HG02981 (cell line): ENCODE results near the gene SPEM1.

ENCODE experiments used
- ATAC-seq: cut with Tn5 transposase; IDR thresholded peaks from one replicate; pipeline ENCODE4 v1.9.1; 2021; ENCODE audit warnings: mild to moderate bottlenecking, moderate library complexity; ENCODE audit not compliant: unreplicated experiment

SPEM1 gene

DNA sequence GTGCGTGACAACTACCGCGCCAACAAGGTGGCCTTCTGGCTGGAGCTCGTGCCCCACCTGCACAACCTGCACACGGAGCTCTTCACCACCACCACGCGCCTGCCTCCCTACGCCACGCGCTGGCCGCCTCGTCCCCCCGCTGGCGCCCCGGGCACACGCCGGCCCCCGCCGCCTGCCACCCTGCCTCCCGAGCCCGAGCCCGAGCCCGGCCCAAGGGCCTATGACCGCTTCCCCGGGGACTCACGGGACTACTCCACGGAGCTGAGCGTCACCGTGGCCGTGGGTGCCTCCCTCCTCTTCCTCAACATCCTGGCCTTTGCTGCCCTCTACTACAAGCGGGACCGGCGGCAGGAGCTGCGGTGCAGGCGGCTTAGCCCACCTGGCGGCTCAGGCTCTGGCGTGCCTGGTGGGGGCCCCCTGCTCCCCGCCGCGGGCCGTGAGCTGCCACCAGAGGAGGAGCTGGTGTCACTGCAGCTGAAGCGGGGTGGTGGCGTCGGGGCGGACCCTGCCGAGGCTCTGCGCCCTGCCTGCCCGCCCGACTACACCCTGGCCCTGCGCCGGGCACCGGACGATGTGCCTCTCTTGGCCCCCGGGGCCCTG lies 3.0 kb upstream of the SPEM1 start:
- no peak for ATAC-seq

DNA sequence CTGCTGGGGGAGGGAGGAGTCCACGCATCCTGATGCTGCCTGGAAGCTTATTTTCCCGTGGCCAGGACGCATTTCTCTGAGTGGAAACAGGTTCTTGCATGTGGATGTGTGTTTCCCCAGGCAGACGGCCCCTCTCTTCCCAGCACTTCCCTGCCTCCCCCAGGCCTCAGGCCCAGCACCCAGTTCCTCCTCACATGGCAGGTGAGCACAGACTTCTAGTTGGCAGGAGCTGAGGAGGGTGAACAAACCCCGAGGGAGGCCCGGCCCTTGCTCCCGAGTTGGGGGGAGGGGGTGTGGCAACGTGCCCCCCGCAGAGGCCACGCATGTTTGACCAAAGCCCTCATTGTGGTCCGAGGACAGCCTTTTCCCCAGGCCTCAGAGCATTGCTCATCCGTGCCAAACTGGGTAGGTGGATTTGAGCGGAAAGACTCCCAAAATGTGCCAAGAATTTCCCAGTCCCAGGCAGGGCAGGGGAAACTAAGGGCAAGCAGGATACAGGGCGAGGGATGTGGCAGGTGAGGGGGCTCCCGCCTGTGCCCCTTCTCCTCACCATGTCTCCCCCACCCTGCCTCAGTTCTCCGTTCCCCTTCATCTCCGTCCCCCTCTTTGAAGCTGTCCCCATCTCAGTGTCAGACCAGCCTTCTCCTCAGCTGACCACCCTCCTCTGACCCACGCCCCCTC lies 1.5 kb upstream of the SPEM1 start:
- ATAC-seq = no peak

DNA sequence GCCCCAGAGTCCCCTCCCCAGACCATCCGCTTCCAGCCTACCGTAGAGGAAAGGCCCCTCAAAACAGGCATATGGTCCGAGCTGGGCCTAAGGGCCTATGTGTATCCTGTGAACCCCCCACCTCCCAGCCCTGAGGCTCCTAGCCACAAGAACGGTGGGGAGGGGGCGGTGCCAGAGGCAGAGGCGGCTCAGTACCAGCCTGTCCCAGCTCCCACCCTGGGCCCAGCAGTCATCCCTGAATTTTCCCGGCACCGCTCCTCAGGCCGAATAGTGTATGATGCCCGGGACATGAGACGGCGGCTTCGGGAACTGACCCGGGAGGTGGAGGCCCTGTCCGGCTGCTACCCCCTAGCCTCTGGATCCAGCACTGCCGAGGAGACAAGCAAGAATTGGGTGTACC lies 1.1 kb downstream of the SPEM1 start:
- ATAC-seq = no peak

DNA sequence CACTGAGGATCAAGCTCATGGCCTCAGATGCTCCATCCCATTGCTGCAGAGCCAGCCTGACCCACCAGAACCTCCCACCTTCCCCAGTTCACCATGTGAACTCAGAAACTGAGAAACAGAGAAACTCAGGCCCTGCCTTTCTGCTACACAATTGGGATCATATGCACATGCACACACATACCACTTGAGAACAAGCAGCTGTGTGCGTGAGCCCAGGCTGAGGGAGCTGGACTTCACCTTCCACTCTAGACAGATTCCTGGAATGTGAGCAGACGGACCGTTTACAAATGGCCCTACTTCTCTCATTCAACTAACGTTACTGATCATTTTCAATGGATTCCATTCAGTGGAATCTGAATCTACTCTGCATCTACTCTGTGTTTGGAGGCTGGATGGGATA lies 3.6 kb downstream of the SPEM1 start:
- no peak for ATAC-seq

DNA sequence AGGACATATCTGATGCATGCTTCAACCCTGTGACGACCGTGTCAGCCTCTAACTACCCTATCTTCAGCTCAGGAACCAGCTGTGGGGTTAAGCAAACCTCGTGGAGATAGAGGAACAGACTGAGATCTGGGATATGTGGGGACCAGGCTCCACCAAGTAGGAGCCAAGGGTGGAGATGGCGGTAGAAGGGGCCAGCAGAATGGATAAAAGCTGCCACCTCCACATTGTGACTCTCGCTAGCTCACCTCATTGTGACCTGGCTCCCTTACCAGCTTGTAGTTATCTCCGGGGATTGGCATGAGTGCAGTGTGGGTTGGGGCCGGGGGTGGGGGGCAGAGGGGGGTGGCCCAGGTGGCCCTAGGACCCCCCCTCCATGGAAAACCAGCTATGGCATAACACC lies 5.2 kb downstream of the SPEM1 start, which contains the start of gene SPEM2:
TSS of gene SPEM2 (plus strand) at position 301 of the 400 bp plus-strand sequence. CDS start at position 374, 73 bp downstream.
- no peak for ATAC-seq

DNA sequence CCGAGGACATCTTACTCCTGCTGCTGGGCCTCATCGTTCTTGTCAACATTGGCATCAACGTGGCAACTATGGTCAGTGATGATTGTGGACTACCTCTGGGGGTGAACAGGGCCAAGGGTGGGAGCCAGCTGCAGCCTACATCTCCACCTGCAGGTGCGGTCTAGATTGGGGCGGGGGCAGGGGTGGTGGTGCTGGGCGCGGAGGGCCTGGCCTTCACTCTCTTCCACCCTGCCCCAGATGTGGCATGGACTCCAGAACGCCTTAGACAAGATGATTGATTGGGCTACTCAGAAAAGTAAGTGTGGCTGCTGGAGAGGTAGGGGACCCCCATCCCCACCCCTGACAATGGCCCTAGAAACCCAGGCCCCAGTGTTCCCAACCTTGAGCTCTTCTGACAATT lies 5.6 kb downstream of the SPEM1 start:
- ATAC-seq = no peak

DNA sequence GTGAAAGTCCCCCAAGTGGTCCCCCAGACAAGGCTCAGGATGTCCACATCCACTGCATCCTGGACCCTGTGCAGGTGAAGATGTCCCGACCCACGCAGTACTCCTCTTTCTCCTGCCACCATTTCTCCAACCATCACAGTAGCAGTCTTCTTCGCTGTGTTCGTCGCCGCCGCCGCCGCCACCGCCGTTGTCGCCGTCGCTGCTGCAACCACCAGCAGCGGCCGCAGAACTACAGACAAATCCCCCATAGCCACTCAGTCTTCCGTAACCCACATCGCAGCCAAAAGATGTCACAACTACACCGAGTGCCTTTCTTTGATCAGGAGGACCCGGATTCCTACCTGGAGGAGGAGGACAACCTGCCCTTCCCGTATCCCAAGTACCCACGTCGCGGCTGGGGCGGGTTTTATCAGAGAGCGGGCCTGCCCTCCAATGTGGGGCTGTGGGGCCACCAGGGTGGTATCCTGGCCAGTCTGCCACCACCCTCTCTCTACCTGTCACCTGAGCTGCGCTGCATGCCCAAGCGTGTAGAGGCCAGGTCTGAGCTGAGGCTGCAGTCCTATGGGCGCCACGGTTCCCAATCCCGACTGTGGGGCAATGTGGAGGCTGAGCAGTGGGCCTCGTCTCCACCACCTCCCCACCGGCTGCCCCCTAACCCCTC lies 6.2 kb downstream of the SPEM1 start:
- ATAC-seq = no peak

DNA sequence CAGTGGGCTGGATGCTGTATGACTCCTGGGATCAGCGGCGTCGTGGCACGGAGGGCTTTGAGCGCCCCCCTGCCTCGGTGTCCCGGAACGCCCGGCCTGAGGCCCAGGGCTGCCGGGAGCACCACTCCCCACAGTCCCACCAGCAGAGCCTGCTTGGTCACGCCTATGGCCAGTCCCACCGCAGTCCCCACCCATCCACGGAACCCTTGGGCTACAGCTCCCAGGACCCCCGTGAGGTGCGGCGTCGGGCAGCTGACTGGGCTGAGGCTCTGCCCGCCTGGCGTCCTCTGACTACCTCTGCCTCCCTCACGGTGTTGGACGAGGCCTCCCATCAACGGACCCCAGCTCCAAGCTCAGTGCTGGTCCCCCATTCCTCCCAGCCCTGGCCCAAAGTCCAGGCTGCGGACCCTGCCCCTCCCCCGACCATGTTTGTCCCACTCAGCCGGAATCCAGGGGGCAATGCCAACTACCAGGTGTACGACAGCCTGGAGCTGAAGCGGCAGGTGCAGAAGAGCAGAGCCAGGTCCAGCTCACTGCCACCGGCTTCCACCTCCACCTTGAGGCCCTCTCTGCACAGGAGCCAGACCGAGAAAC lies 6.9 kb downstream of the SPEM1 start:
- ATAC-seq = no peak

DNA sequence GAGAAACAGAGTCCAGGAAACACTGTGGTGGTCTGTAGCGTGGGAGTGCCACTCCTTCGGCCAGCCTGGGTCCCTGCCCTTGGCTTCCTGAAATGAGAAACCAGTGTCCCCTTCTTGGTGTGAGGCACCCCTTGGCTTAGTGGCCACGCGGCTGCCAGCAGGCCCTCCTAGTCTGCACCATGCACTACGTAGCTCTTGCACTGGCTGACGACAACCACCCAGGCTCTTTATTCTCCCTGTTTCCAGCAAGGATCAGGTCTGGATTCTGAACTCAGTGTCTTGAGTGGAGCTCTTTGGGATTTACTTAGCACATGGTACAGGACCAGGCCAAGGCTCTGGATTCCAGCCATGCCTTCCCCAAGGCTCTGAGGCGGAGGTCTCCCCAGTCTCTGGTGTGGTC lies 7.4 kb downstream of the SPEM1 start:
- ATAC-seq = no peak

DNA sequence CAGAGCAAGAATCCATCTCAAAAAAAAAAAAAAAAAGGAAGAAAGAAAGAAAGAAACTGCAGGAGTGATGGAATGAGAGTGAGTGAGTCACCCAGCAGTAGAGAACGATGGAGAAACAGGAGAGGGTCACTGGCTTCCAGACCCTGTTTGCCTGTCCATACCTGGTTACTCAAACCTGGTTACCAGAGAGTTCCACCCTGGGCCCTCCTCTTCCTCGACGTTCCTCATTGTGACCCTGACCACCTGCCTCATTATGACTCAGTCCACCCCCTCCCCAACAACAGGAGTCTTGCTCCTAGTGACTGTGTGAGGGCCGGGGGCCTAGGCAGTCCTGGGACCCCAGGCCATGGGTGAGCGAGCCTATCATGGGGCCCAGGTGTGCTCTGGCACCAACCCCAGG lies 8.4 kb downstream of the SPEM1 start, which contains the start of gene SPEM3:
TSS of gene SPEM3 (plus strand) at position 301 of the 400 bp plus-strand sequence. CDS start at position 347, 46 bp downstream.
- ATAC-seq = no peak

DNA sequence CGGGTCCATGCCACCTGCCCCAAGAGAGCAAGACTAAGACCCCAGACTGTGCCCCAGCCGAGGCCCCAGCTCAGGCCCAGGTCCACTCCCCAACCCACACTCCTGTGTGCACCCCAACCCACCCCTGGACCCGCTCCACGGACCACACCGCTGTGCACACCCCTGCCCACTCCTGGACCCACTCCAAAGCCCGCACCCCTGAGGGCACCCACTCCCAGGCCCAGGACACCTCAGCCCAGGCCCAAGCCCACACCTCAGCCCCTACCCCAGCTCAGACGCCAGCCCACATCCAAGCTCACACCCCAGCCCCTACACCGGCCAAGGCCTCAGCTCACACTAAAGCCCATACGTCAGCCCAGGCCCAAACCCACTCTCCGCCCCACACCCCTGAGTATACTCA lies 9.6 kb downstream of the SPEM1 start:
- ATAC-seq = no peak

DNA sequence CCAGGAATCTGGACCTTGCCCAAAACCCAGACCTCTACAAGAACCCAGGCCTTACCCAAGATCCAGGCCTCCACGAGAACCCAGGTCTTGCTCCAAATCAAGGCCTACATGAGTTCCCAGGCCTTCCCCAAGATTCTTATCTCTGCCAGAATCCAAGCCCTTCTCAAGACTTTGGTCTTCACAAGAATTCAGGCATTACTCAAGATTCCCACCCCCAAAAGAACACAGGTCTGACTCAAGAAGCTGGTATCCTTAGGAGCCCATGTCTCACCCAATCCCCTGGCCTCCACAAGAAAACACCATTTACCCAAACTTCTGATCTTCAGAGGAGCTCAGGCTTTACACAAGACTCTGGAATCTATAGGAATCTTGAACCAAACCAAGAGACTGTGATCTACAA lies 11.1 kb downstream of the SPEM1 start:
- ATAC-seq = no peak

DNA sequence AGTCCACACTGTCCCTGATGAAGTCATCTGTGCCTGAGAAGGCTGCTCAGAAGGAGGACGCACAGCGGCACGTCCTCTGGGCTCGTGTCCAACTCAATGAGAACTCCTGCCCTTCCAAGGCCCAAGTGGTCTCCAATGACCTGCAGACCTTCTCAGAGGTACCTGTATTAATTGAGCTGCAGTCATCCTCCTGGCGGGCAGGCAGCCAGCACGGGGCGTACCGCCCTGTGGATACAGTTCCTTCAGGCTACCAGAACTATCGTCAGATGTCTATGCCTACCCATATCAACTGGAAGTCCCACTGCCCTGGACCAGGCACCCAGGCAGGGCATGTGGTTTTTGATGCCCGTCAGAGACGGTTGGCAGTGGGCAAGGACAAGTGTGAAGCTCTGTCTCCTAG lies 12.2 kb downstream of the SPEM1 start:
- no peak for ATAC-seq

DNA sequence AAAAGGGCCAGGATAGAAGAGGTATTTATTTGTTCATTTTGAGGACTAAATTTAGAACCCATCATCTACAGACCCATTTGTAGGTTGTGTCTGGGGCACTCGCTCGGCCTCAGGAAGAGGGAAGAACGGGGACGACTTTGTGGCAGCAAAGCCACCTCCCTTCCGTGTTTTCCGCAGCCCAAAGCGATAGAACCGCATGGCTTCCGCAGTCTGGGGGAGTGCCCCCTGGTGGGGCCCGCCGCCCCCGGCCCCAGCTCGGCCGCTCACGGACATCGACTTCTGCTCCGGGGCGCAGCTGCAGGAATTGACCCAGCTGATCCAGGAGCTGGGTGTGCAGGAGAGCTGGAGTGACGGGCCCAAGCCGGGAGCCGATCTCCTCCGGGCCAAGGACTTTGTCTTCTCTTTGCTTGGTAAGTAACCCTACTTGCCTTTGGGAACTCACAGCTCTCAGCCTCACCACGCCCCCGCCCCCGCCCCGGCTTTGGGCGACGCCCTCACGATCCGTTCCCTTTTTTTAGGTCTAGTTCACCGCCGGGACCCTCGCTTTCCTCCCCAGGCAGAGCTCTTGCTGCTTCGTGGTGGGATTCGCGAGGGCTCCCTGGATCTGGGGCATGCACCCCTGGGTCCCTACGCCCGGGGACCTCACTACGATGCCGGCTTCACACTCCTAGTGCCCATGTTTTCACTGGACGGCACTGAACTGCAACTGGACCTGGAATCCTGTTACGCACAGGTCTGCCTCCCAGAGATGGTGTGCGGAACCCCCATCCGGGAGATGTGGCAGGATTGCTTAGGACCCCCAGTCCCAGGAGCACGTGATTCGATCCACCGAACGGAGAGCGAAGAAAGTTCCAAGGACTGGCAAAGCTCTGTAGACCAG lies 15.8 kb downstream of the SPEM1 start:
- ATAC-seq = no peak

DNA sequence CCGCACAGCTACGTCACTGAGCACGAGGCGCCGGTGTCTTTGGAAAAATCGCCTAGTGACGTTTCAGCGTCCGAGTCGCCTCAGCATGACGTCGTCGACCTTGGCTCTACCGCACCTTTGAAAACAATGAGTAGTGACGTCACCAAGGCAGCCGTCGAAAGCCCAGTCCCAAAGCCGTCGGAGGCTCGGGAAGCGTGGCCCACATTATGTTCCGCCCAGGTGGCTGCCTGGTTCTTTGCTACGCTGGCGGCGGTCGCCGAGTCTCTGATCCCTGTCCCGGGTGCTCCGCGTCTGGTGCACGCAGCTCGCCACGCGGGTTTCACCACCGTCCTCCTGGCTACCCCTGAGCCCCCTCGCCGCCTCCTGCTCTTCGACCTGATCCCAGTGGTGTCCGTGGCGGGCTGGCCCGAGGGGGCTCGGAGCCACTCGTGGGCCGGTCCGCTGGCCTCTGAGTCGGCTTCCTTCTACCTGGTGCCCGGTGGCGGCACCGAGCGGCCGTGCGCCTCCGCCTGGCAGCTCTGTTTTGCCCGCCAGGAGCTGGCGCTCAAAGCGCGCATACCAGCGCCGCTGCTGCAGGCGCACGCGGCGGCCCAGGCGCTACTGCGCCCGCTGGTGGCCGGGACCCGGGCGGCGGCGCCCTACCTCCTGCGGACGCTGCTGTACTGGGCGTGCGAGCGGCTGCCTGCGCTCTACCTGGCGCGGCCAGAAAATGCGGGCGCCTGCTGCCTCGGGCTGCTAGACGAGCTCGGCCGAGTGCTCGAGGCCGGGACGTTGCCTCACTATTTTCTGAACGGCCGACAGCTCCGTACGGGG lies 16.6 kb downstream of the SPEM1 start:
- no peak for ATAC-seq

DNA sequence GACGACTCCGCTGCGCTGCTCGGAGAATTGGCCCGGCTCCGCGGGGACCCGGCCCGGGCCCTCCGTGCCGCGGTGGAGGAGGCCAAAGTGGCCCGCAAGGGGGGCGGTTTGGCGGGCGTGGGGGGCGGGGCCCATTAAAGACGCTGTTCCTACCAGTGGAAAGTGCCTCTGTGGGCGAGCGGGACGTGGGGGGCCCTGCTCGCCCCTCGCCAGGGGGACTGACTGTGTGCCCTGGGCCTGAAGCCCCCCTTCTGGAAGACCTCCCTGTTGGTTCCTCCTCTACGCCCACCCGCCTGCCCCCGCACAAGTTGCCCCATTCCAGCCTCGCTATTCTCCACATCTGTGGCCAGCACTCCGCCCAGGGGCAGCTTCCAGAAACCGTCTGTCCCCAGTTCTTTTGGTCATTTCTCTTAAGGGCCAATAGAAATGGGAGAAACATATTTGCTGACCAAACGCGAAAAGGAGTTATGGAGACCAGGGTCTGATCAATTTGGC lies 17.3 kb downstream of the SPEM1 start:
- no peak for ATAC-seq

DNA sequence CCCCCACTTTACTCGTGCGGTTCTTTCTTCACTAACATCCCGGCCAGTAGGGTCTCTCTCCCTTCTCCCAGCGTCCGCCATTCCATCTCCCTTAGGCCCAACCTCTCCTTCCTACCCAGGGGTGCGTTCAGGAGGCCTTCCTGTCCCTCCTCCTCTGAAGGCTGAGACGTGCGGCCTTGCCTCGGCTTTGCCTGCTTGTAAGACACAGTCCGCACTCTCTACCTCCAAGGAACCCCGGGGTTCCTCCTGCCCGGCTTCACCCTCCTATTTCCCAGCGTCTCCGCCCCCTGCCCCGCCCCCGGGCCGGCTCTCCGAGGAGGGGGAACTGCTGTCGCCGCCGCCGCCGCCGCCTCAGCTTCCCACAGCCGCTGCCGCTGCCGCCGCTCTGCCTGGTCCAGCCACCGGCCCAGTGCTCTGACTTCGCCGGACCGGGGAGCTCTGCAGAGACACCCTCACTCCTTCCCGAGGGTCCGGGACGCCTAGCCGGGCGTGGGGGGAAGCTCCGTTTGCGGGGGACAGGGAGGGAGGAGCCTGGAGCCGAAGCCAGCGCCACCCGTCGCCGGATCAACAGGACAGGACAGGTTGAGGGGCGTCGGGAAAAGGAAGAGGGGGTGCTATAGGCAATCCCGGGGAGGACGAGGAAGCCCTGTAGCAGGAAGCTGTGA lies 18.0 kb downstream of the SPEM1 start:
- ATAC-seq = no peak

DNA sequence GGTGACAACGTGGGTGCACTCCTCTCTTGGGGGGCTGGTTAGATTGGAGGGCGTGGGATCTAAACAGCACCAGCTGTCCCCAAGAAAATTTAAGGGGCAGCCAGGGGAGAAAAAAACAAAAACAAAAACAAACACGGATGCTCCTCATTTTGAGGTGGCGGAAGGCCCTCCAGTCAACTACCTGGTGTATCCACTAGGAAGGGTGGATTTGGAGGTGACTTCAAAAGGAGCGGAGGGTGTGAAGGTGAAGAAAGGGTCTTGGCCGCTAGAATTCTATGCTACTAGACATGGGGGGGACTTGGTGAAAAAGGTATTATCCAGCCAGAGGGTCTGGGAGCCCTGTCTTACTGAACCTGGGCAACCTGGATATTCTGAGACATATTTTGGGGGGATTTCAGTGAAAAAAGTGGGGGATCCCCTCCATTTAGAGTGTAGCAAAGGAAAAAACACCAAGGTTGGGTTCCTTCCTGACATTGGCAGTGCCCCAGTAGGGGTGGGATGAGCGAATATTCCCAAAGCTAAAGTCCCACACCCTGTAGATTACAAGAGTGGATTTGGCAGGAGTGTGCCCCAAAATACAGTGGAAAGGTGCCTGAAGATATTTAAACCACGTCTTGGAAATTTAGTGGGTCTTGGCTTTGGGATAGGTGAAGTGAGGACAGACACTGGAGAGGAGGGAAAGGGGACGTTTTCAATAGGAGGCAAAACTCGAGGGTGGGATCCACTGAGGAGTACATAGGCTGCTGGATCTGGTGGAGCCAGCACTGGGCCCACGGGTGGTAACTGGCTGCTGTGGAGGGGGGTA lies 18.7 kb downstream of the SPEM1 start:
- no peak for ATAC-seq
